Mesendoderm (in vitro differentiated cells): ENCODE measurements around the gene GFRA1.

Experiments used
- DNase-seq: peaks from one replicate; pipeline ENCODE4 v3.0.0; 2013
- H2AK5ac ChIP-seq: 2 replicates; pipeline ENCODE4 v1.6.1; 2013; ENCODE audit warnings: low read length, inconsistent platforms
- H2BK120ac ChIP-seq: 2 replicates; pipeline ENCODE4 v1.6.1; 2013; ENCODE audit warnings: low read depth, mild to moderate bottlenecking, low read length, moderate library complexity, mixed read lengths
- H2BK15ac ChIP-seq: replicated peaks from 2 replicates; pipeline ENCODE4 v1.6.1; 2013; ENCODE audit warnings: low read depth, mild to moderate bottlenecking, moderate library complexity
- H2BK5ac ChIP-seq: 2 replicates; pipeline ENCODE4 v1.6.1; 2013; ENCODE audit warnings: low read length, inconsistent platforms
- H3K18ac ChIP-seq: 2 replicates; pipeline ENCODE4 v1.6.1; 2013; ENCODE audit warnings: mild to moderate bottlenecking, low read length, mixed read lengths
- H3K23ac ChIP-seq: one replicate; pipeline ENCODE4 v1.6.1; 2013; ENCODE audit warnings: low read length
- H3K27ac ChIP-seq: 2 replicates; pipeline ENCODE4 v1.5.1; 2013; ENCODE audit warnings: low read depth, mild to moderate bottlenecking, inconsistent platforms, low read length, moderate library complexity
- H3K27me3 ChIP-seq: 2 replicates; pipeline ENCODE4 v1.6.1; 2013; ENCODE audit warnings: low read length, control low read depth, mild to moderate bottlenecking, inconsistent platforms; ENCODE audit not compliant: insufficient read depth, poor library complexity
- H3K36me3 ChIP-seq: 2 replicates; pipeline ENCODE4 v1.6.1; 2013; ENCODE audit warnings: low read length, inconsistent platforms; ENCODE audit not compliant: control insufficient read depth, insufficient read depth
- H3K4ac ChIP-seq: one replicate; pipeline ENCODE4 v1.6.1; 2013; ENCODE audit warnings: low read depth, mild to moderate bottlenecking, low read length, moderate library complexity
- H3K4me1 ChIP-seq: 2 replicates; pipeline ENCODE4 v1.6.1; 2013; ENCODE audit warnings: low read depth, low read length, inconsistent platforms; ENCODE audit not compliant: control insufficient read depth
- H3K4me2 ChIP-seq: 2 replicates; pipeline ENCODE4 v1.6.1; 2013; ENCODE audit warnings: low read length
- H3K4me3 ChIP-seq: 2 replicates; pipeline ENCODE4 v1.5.1; 2013; ENCODE audit warnings: mild to moderate bottlenecking, low read length
- H3K56ac ChIP-seq: one replicate; pipeline ENCODE4 v1.6.1; 2013; ENCODE audit warnings: low read length
- H3K79me1 ChIP-seq: 2 replicates; pipeline ENCODE4 v1.6.1; 2013; ENCODE audit warnings: low read length, inconsistent platforms
- H3K79me2 ChIP-seq: 2 replicates; pipeline ENCODE4 v1.6.1; 2013; ENCODE audit warnings: mild to moderate bottlenecking, low read length; ENCODE audit not compliant: control insufficient read depth, insufficient read depth
- H3K9ac ChIP-seq: 2 replicates; pipeline ENCODE4 v1.6.1; 2013; ENCODE audit warnings: low read length, inconsistent platforms
- H4K5ac ChIP-seq: one replicate; pipeline ENCODE4 v1.6.1; 2013; ENCODE audit warnings: low read length
- H4K8ac ChIP-seq: one replicate; pipeline ENCODE4 v1.6.1; 2013; ENCODE audit warnings: low read depth, mild to moderate bottlenecking, control low read depth, low read length, moderate library complexity
- WGBS: extraction: QIAGEN DNeasy Blood & Tissue Kit; methylation state at CpG from one replicate; pipeline ENCODE4 v1.1.7; 2013; ENCODE audit warnings: low lambda C conversion rate, missing lambda C conversion rate; ENCODE audit not compliant: insufficient coverage; ENCODE audit errors: extremely low coverage; 5-methylcytosine and 5-hydroxymethylcytosine counted together

The GFRA1 gene

GRCh38 chr10:116109881-116110280, 163.1 kb downstream of the GFRA1 start:
- H2BK5ac ChIP-seq, result no peak overlapping the region
- no peaks in the 10 kb centered on the region for H3K79me2 ChIP-seq
- H3K23ac ChIP-seq, result no peak overlapping the region
- H3K9ac ChIP-seq, result no peak overlapping the region
- no peak overlapping the region for H2BK15ac ChIP-seq
- H3K56ac ChIP-seq, result no peak overlapping the region
- H2AK5ac ChIP-seq, result no peak overlapping the region
- no peak overlapping the region for H3K4ac ChIP-seq
- DNase-seq, result no peak
- no peak overlapping the region for H3K18ac ChIP-seq
- H3K4me1 ChIP-seq, result no peaks in the 10 kb centered on the region
- H3K27me3 ChIP-seq, result no peaks in the 10 kb centered on the region
- no peak overlapping the region for H4K8ac ChIP-seq
- no CpG with 5 or more reads among the region's 2 CpGs for WGBS
- H3K36me3 ChIP-seq, result no peaks in the 10 kb centered on the region
- no peak overlapping the region for H3K4me2 ChIP-seq
- H3K4me3 ChIP-seq, result no peak overlapping the region
- H2BK120ac ChIP-seq, result no peak overlapping the region
- no peaks in the 10 kb centered on the region for H3K79me1 ChIP-seq
- H4K5ac ChIP-seq, result no peak overlapping the region
- no peak overlapping the region for H3K27ac ChIP-seq

- Histone ChIP-seq H3K4me1 (no peaks in the 10 kb centered on the region), H3K79me2 (no peaks in the 10 kb centered on the region), H3K9ac (no peak overlapping the region), H3K4ac (no peak overlapping the region), H3K18ac (no peak overlapping the region), H3K56ac (no peak overlapping the region), H2BK120ac (no peak overlapping the region), H4K8ac (no peak overlapping the region), H3K4me3 (no peak overlapping the region), H3K4me2 (no peak overlapping the region), H2BK15ac (no peak overlapping the region), H2AK5ac (no peak overlapping the region), H3K27ac (no peak overlapping the region), H3K23ac (no peak overlapping the region), H3K36me3 (no peaks in the 10 kb centered on the region), H3K27me3 (no peaks in the 10 kb centered on the region), H2BK5ac (no peak overlapping the region), H3K79me1 (no peaks in the 10 kb centered on the region), H4K5ac (no peak overlapping the region)
- DNase-seq, result no peak
- no CpG with 5 or more reads among the region's 8 CpGs for whole genome bisulfite sequencing
Observed at GRCh38 chr10:116109481-116109880, 163.5 kb downstream of the GFRA1 start.

DNA sequence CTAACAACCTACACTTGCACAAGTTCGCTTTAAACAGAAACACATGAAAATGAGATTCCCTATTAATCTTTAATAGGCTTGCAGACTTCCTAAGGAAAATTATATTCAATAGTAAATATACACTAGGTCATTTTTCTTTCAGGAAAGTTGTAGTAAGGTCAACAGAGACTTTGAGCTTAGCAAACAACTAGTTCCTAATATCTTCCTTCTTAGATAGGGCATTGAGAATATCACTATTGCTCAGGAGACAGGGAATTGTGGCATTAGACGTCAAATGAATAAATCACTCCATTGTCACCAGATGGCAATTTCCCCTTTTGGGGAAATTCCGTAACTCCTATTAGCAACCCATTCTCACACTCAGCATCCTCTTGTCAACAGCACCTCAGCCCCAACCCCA, 164.9 kb downstream of the GFRA1 start:
- no peak overlapping the region for H3K9ac ChIP-seq
- H3K79me1 ChIP-seq, result no peaks in the 10 kb centered on the region
- no peak overlapping the region for H4K8ac ChIP-seq
- H3K27me3 ChIP-seq, result no peaks in the 10 kb centered on the region
- WGBS, result no CpG with 5 or more reads among the region's 3 CpGs
- H3K79me2 ChIP-seq, result no peaks in the 10 kb centered on the region
- H4K5ac ChIP-seq, result no peak overlapping the region
- no peak overlapping the region for H3K23ac ChIP-seq
- no peaks in the 10 kb centered on the region for H3K4me1 ChIP-seq
- H3K18ac ChIP-seq, result no peak overlapping the region
- H3K4ac ChIP-seq, result no peak overlapping the region
- DNase-seq, result no peak
- H3K4me2 ChIP-seq, result no peak overlapping the region
- no peak overlapping the region for H2BK15ac ChIP-seq
- no peaks in the 10 kb centered on the region for H3K36me3 ChIP-seq
- H2AK5ac ChIP-seq, result no peak overlapping the region
- H3K27ac ChIP-seq, result no peak overlapping the region
- no peak overlapping the region for H3K4me3 ChIP-seq
- H2BK120ac ChIP-seq, result no peak overlapping the region
- H2BK5ac ChIP-seq, result no peak overlapping the region
- no peak overlapping the region for H3K56ac ChIP-seq

- Histone ChIP-seq H2BK15ac (no peak overlapping the region), H3K18ac (no peak overlapping the region), H4K5ac (no peak overlapping the region), H3K79me1 (no peaks in the 10 kb centered on the region), H3K56ac (no peak overlapping the region), H2BK120ac (no peak overlapping the region), H3K27me3 (no peaks in the 10 kb centered on the region), H3K4me1 (no peaks in the 10 kb centered on the region), H3K9ac (no peak overlapping the region), H2BK5ac (no peak overlapping the region), H3K23ac (no peak overlapping the region), H3K4ac (no peak overlapping the region), H3K4me3 (no peak overlapping the region), H3K27ac (no peak overlapping the region), H3K36me3 (no peaks in the 10 kb centered on the region), H3K4me2 (no peak overlapping the region), H2AK5ac (no peak overlapping the region), H4K8ac (no peak overlapping the region), H3K79me2 (no peaks in the 10 kb centered on the region)
- DNase-seq, result no peak
- WGBS, result no CpG with 5 or more reads among the region's 5 CpGs
Observed at GRCh38 chr10:116106611-116107010, 166.4 kb downstream of the GFRA1 start.

GRCh38 chr10:116105264-116105663, 167.7 kb downstream of the GFRA1 start:
- no peak overlapping the region for H4K8ac ChIP-seq
- DNase-seq, result no peak
- H3K79me1 ChIP-seq, result no peaks in the 10 kb centered on the region
- no peaks in the 10 kb centered on the region for H3K4me1 ChIP-seq
- no peaks in the 10 kb centered on the region for H3K36me3 ChIP-seq
- H3K27ac ChIP-seq, result no peak overlapping the region
- no peak overlapping the region for H3K18ac ChIP-seq
- H3K23ac ChIP-seq, result no peak overlapping the region
- H3K9ac ChIP-seq, result no peak overlapping the region
- no peak overlapping the region for H2BK15ac ChIP-seq
- H3K4me2 ChIP-seq, result no peak overlapping the region
- no peak overlapping the region for H3K4ac ChIP-seq
- no peaks in the 10 kb centered on the region for H3K79me2 ChIP-seq
- H2BK120ac ChIP-seq, result no peak overlapping the region
- H3K56ac ChIP-seq, result no peak overlapping the region
- H4K5ac ChIP-seq, result no peak overlapping the region
- H3K4me3 ChIP-seq, result no peak overlapping the region
- no CpG with 5 or more reads among the region's 4 CpGs for WGBS
- no peak overlapping the region for H2BK5ac ChIP-seq
- no peak overlapping the region for H2AK5ac ChIP-seq
- H3K27me3 ChIP-seq, result no peaks in the 10 kb centered on the region

DNA sequence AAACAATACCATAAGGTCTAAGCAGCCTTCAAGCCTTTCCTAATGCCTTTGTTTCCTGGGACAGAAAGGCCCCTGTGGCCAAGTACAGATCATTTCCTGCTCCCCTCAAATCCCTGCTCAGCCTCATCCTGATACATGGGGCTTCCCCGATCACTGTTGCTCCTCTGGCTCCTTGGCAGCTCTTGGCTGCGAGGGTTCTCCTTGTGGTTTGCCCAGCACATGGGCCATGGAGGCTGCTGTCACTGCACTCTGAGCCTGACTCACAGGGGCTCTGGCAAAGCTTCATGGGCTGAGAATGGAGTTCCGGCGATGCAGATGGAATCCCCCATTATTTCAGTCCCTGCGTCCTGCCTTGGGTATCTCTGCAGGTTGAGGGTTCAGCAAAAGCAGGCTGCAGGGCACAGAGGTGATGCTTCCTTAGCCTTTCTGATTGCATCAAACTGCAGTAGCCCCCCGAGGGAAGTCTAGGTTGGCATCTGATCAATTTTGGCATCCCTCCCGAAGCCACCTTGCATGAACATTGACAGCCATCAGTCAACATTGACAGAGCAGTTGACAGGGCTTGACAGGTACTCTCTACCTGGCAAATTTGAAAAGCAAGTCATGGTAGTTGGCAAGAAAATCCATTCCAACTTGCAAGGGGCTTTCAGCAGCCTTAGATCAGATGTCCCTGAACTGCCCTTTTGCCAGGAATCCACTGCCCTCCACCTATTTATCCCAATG, 168.6 kb downstream of the GFRA1 start:
- Histone ChIP-seq H3K4me3 (no peak overlapping the region), H3K4me1 (no peaks in the 10 kb centered on the region), H3K79me2 (no peaks in the 10 kb centered on the region), H3K27ac (no peak overlapping the region), H3K18ac (no peak overlapping the region), H3K36me3 (no peaks in the 10 kb centered on the region), H3K23ac (no peak overlapping the region), H3K4me2 (no peak overlapping the region), H3K4ac (no peak overlapping the region), H4K8ac (no peak overlapping the region), H2BK15ac (no peak overlapping the region), H2AK5ac (no peak overlapping the region), H3K27me3 (no peaks in the 10 kb centered on the region), H2BK120ac (no peak overlapping the region), H3K9ac (no peak overlapping the region), H3K56ac (no peak overlapping the region), H3K79me1 (no peaks in the 10 kb centered on the region), H4K5ac (no peak overlapping the region), H2BK5ac (no peak overlapping the region)
- no CpG with 5 or more reads among the region's 7 CpGs for WGBS
- no peak for DNase-seq
